Gastrocnemius medialis (tissue), 4 donors: ENCODE results near the gene COL4A3. TPM values are rescaled to one million over a fixed set of nuclear protein-coding genes. Genes with fewer than 3 reads are reported as not detected.

Experiments used
- ATAC-seq, 2 donors: fragments of 150-250 bp; one replicate each; pipeline ENCODE4 v1.9.1; 2016
- DNase-seq, 2 donors: peaks; one replicate each; pipeline ENCODE4 v3.0.0-alpha.2; 2019
- H3K27ac ChIP-seq, 4 donors: fragments of 200-600 bp; sonication (generic); 1 replicate in 1 of 4; 2 replicates in 3 of 4; pipeline ENCODE4 v1.5.1; 2016 to 2018; ENCODE audit warnings: mild to moderate bottlenecking in 2 of 4, moderate library complexity in 1 of 4
- H3K27me3 ChIP-seq, 3 donors: fragments of 200-600 bp; sonication (generic) in 2 of 3; 1 replicate in 1 of 3; 2 replicates in 2 of 3; pipeline versions ENCODE4 v1.5.1 to v1.6.0; 2016 to 2019; ENCODE audit warnings: mild to moderate bottlenecking in 1 of 3, moderate library complexity in 1 of 3
- H3K36me3 ChIP-seq, 2 donors: fragments of 200-600 bp; sonication (generic) in 1 of 2; one replicate each; pipeline ENCODE4 v1.5.1; 2017 to 2018
- H3K4me1 ChIP-seq, 2 donors: fragments of 200-600 bp; sonication (generic) in 1 of 2; one replicate each; pipeline ENCODE4 v1.5.1; 2016 to 2017; ENCODE audit warnings: mild to moderate bottlenecking in 2 of 2
- H3K4me3 ChIP-seq, 4 donors: fragments of 200-600 bp; sonication (generic) in 3 of 4; 1 replicate in 1 of 4; 2 replicates in 3 of 4; pipeline ENCODE4 v1.5.1; 2016 to 2019; ENCODE audit warnings: mild to moderate bottlenecking in 2 of 4
- H3K9me3 ChIP-seq, 3 donors: fragments of 200-600 bp; sonication (generic) in 2 of 3; 1 replicate in 1 of 3; 2 replicates in 2 of 3; pipeline ENCODE4 v1.5.1; 2016 to 2019
- CTCF ChIP-seq, 5 experiments: fragments of 450-650 bp in 3 of 5; fragments of 200-600 bp in 2 of 5; sonication (generic) in 2 of 5; IDR thresholded peaks in 4 of 5; conservative IDR thresholded peaks in 1 of 5; 1 replicate in 4 of 5; 2 replicates in 1 of 5; pipeline ENCODE4 v1.5.1; 2016 to 2019; ENCODE audit warnings: antibody characterized with exemption in 5 of 5, mild to moderate bottlenecking in 3 of 5, moderate library complexity in 3 of 5
- POLR2A ChIP-seq, 2 donors: fragments of 450-650 bp; IDR thresholded peaks; one replicate each; pipeline ENCODE4 v1.6.1; 2017; ENCODE audit warnings: antibody characterized with exemption in 2 of 2, mild to moderate bottlenecking in 2 of 2, moderate library complexity in 2 of 2
- in situ Hi-C, 4 donors: fragments of 200-750 bp; cut with MboI; loops; one replicate each; pipeline versions ENCODE4 v1.15.0 to v1.8.0; 2017; ENCODE audit warnings: low sequenced_read_pairs in 4 of 4
- intact Hi-C: fragments of 100-400 bp; cut with DNase I; formaldehyde crosslinking; loops from one replicate; pipeline ENCODE4 v1.15.1; 2023; ENCODE audit warnings: low total_unique reads
- total RNA-seq, 4 donors: library from RNA; depleted of rRNA; stranded (reverse); fragments of >200 nt; gene quantifications; one replicate each; pipeline versions ENCODE4 v1.1.0 to v1.2.3, GENCODE V29; 2016

Gene COL4A3
- total RNA-seq, 4 donors from 2014 or later: 1.9 to 66.8 (median 3.8) TPM

- Histone ChIP-seq H3K9me3 (no peaks in the 10 kb centered on the region), H3K4me1 (no peaks in the 10 kb centered on the region), H3K4me3 (no peak overlapping the region), H3K27ac (no peak overlapping the region), H3K27me3 (no peaks in the 10 kb centered on the region), H3K36me3 (peaks cover 0 to 53% of the 10 kb centered on the region in 2 donors)
- no peak for TF ChIP-seq POLR2A (IDR thresholded peaks at IDR 0.05)
- no peak for TF ChIP-seq CTCF (IDR thresholded peaks at IDR 0.05 in 4 of 5, conservative IDR thresholded peaks at IDR 0.05 in 1 of 5)
- intact Hi-C loops (no loop called here), in situ Hi-C loops (no loop called here)
- DNase-seq: no peak
- no peak for ATAC-seq
These were observed 173.0 kb downstream of the COL4A3 start for GRCh38 chr2:227337442-227337841.

- in situ Hi-C loops: no loop called here
- TF ChIP-seq CTCF (IDR thresholded peaks at IDR 0.05 in 4 of 5, conservative IDR thresholded peaks at IDR 0.05 in 1 of 5) (no peak), POLR2A (IDR thresholded peaks at IDR 0.05) (no peak)
- no peaks in the 10 kb centered on the region for H3K9me3 ChIP-seq
- H3K4me3 ChIP-seq: no peak overlapping the region
- no peaks in the 10 kb centered on the region for H3K27me3 ChIP-seq
- ATAC-seq (no peak), DNase-seq (no peak)
- intact Hi-C loops: no loop called here
- peaks cover 0 to 44% of the 10 kb centered on the region in 2 donors for H3K36me3 ChIP-seq
- no peaks in the 10 kb centered on the region for H3K4me1 ChIP-seq
- no peak overlapping the region for H3K27ac ChIP-seq
These were observed 174.7 kb downstream of the COL4A3 start for GRCh38 chr2:227339098-227339599.

GRCh38 chr2:227340106-227340505 lies 175.7 kb downstream of the COL4A3 start:
- in situ Hi-C loops: no loop called here
- Histone ChIP-seq H3K4me1 (no peaks in the 10 kb centered on the region), H3K27me3 (no peaks in the 10 kb centered on the region), H3K4me3 (no peak overlapping the region), H3K36me3 (peaks cover 0 to 37% of the 10 kb centered on the region in 2 donors), H3K27ac (no peak overlapping the region), H3K9me3 (no peaks in the 10 kb centered on the region)
- no peak for TF ChIP-seq POLR2A (IDR thresholded peaks at IDR 0.05)
- TF ChIP-seq CTCF (IDR thresholded peaks at IDR 0.05 in 4 of 5, conservative IDR thresholded peaks at IDR 0.05 in 1 of 5): no peak
- intact Hi-C loops: no loop called here
- no peak for ATAC-seq
- no peak for DNase-seq

GRCh38 chr2:227341553-227341952 lies 177.1 kb downstream of the COL4A3 start:
- H3K4me1 ChIP-seq: no peaks in the 10 kb centered on the region
- intact Hi-C loops: no loop called here
- in situ Hi-C loops: no loop called here
- H3K27me3 ChIP-seq: no peaks in the 10 kb centered on the region
- peaks cover 0 to 27% of the 10 kb centered on the region in 2 donors for H3K36me3 ChIP-seq
- H3K4me3 ChIP-seq: no peak overlapping the region
- H3K9me3 ChIP-seq: no peaks in the 10 kb centered on the region
- DNase-seq (no peak), ATAC-seq (no peak)
- TF ChIP-seq POLR2A (IDR thresholded peaks at IDR 0.05): no peak
- TF ChIP-seq CTCF (IDR thresholded peaks at IDR 0.05 in 4 of 5, conservative IDR thresholded peaks at IDR 0.05 in 1 of 5): no peak
- H3K27ac ChIP-seq: no peak overlapping the region

GRCh38 chr2:227344231-227344630 lies 179.8 kb downstream of the COL4A3 start:
- Histone ChIP-seq H3K4me3 (no peak overlapping the region), H3K27me3 (no peaks in the 10 kb centered on the region), H3K9me3 (no peaks in the 10 kb centered on the region), H3K4me1 (no peaks in the 10 kb centered on the region), H3K36me3 (peaks cover 0 to 35% of the 10 kb centered on the region in 2 donors), H3K27ac (no peak overlapping the region)
- DNase-seq (no peak), ATAC-seq (no peak)
- no peak for TF ChIP-seq CTCF (IDR thresholded peaks at IDR 0.05 in 4 of 5, conservative IDR thresholded peaks at IDR 0.05 in 1 of 5)
- TF ChIP-seq POLR2A (IDR thresholded peaks at IDR 0.05): no peak
- in situ Hi-C loops (no loop called here), intact Hi-C loops (no loop called here)
